Stimulated activated CD8-positive, alpha-beta memory T cell treated with anti-CD3 and anti-CD28 coated beads, Interleukin-2, amount 100 ng/mL, for 1 hour (primary cell): ENCODE measurements around the gene CMIP.

Experiments used
- DNase-seq, 2 donors: peaks; one replicate each; pipeline ENCODE4 v3.0.0-alpha.2; 2020; ENCODE audit warnings: low read depth in 2 of 2

CMIP gene

GRCh38 chr16:81480606-81481206 lies 36.1 kb downstream of the CMIP start:
- DNase-seq, result no peak

DNA sequence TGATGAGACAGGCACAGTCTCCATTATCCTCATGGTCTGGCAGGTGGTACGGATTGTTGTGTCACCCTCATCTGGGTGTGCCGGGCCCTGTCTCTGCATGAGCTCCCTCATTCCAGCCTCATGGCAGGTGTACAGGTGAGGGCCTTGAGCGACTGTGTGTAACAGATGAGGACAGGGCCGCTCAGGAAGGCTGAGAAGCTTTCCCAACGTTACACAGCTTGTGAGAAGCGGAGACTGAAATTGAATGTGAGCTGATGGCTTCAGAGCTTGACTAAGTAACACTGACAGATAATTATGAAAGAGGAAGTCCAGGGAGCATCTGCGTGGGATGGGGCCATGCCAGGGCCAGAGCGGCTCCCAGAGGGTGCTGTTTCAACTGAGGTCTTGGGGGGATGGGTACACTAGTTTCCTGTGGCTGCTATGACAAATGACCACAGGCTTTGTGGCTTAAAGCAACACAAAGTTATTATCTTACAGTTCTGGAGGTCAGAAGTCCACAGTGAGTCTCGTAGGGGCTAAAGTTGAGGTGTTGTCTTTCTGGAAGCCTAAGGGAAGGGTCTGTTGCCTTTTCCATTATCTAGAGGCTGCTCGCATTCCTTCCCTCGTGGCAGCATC lies 36.7 kb downstream of the CMIP start:
- DNase-seq, result no peak

- DNase-seq, result no peak
Measured at GRCh38 chr16:81482329-81483063, 37.9 kb downstream of the CMIP start.

- no peak for DNase-seq
Measured at GRCh38 chr16:81483064-81483969, 38.7 kb downstream of the CMIP start.

- DNase-seq, result no peak
Measured at GRCh38 chr16:81483970-81484595, 39.5 kb downstream of the CMIP start.

DNA sequence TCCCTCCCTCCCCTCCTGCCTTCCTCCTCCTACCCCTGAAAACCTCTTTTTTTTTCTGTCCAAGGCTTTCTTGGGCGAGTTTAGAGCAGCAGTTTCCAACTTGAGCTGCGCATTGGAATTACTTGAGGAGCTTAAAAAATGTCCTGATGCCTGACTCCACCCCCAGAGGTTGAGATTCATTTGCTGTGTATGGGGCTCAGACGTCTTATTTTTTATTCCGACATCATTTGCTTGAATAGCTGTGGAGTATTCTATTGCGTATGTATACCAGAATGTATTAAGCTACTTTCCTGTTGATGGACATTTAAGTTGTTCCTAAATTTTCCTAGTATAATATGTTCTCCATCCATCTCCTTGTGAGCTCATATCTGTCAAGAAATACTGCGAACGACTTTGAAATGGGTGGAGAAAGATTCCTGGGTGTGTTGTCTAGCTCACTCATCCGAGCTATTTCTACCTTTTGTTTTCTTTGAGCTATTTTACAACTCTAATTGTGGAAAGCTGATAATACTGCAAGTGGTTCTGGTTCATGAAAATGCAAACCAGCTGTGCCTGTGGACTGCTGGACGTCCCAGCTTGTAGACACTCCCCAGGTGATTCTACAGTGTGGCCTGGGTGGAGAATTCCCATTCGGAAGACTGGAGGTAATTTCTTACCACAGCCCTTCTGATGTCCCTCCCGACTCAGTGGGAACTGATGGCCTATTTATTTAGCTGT lies 40.5 kb downstream of the CMIP start:
- no peak for DNase-seq

DNA sequence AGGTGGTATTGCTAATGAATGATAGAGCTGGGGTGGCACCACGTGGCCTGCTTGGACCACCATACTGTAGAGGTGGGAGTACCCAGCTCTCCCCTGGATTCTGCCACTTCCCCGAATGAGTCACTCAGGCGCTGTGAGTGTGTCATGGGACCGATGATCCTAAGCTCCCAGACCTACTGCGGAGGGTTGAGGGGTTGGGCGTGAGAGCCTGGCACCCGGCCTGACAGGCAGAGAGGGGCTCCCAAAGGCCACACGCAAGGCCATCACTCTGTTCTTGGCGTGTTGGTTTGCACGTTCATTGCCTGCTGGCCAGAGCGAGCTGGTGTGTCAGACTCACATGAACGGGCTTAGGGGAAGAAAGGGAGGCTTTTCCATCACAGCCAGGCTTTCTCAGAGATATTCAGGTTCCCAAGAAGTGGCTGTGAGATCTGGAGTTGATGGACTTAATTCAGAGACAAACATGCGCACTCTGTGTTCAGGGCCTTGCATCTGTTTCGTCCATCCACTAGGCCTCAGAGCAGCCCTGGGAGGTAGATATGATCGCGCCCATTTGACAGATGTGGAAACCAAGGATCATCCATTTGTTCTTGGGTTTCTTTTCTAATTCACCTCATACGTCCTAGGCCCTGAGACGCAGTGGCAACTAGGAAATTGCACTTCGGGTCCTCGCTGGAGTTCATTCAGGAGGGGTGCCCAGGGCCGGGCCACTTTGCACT lies 41.4 kb downstream of the CMIP start:
- DNase-seq, result no peak

- no peak for DNase-seq
Measured at GRCh38 chr16:81486540-81487061, 42.0 kb downstream of the CMIP start.

- DNase-seq, result no peak
Measured at GRCh38 chr16:81487301-81487720, 42.7 kb downstream of the CMIP start.

- no peak for DNase-seq
Measured at GRCh38 chr16:81488687-81489411, 44.2 kb downstream of the CMIP start.

DNA sequence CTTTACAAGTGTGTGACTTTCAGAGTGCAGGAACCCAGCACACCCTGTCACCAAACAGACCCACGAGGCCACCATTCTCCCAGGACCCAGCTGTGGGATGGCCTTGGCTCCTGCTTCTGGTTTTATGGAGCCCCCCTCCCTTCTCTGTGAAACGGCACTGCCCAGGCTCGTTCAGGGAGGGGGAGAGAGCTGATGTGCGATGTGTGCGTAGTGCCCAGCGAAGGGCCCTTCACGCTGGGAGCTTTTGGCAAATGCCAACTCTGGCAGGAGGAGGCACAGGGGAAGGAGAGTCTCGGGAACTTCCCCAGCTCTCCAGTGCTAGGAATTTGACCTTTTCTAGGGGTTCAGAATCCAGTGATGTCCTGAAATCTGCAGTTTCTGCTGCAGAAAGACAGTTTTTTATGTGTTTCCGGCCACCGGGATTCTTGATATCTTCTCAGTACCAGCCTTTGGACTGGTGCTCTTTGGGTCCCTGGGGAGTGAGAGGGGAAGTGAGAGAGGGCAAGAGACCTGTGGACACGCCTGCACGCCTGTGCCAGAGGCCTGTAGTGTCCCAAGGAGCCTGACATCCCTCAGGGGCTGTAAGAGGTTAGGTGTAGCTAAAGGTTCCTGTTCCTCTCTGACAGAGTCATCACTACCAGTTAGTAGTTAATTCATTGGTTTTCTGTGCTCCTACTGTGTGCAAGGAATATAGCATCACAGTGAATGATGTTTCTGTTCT lies 45.1 kb downstream of the CMIP start:
- no peak for DNase-seq

DNA sequence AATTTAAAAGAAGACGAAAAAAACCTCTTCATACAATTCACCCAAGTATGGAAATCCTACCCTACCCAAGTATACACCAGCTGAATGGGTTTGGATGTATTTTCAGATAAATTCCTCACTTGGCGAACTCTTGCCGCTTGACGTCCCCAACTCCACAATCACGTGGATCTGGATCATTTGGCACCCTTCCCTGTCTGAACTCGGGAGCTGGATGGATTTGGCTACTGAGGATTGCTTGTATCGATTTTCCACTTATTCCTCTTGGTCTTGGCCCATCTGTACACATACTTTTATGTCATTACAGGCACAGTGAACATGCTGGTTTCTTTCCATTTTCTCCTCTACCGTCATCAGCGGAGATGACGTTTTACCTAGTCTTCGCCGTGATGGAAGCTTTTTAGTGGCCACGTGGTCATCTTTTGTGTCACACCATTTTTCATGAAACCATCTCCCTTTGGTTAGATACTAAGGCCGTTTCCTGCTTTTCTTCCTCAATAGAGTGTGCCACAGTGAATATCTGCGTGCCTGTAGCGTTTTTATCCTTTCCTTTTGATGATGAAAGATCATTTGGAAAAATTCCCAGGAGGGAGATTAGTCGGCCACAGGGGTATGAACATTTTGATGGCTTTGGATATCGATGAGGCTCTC lies 47.1 kb downstream of the CMIP start:
- DNase-seq, result no peak

GRCh38 chr16:81492311-81492761 lies 47.7 kb downstream of the CMIP start:
- DNase-seq, result no peak

- no peak for DNase-seq
Measured at GRCh38 chr16:81492965-81493754, 48.6 kb downstream of the CMIP start.

DNA sequence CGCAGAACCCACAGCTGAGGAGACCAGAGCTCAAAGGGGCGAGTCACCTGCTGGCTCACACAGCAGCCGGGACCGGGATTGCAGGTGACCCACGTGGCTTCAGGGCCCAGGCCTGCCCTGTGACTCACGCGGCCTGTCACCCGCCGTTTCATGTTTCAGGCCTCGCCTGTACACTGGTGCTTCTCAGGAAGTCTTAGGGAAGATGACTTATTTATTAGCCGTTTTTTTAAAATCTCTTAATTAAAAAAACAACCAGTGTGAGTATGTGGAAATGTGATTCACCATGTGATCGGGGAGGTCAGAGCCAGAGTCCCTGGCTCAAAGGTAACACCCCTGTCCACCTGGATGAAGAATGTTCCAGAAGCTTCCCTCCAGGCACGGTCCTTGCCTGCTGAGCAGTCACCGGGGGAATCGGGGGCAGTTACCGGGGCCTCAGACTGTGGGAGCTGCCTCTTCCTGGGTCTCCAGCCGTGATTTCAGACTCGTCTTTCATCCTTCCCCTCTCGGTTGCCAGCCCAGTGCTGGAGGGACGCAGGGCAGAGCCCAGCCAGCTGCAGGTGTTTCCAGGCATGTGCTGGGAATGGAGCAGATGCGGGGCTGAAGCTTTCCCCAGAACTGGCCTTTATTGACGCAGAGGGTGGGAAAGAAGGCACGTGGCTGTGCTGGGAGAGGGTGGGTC lies 49.3 kb downstream of the CMIP start:
- DNase-seq, result no peak

- no peak for DNase-seq
Measured at GRCh38 chr16:81494434-81494806, 49.8 kb downstream of the CMIP start.

- DNase-seq, result no peak
Measured at GRCh38 chr16:81494888-81495287, 50.3 kb downstream of the CMIP start.
